ENCODE results near the gene EHBP1L1.
A peak's percentile ranks its signal among the peaks of the same experiment; 100 is the strongest.

- TF ChIP-seq POLR2A (IDR thresholded peaks at IDR 0.05) (no peak), CTCF (IDR thresholded peaks at IDR 0.05) (no peak), POLR2AphosphoS5 (IDR thresholded peaks at IDR 0.05) (peak in 1 of 3 donors; percentile 16)
Measured at GRCh38 chr11:65546217-65546958, 29.5 kb upstream of the EHBP1L1 start.
